ENCODE data around the gene INPP5A.

DNA sequence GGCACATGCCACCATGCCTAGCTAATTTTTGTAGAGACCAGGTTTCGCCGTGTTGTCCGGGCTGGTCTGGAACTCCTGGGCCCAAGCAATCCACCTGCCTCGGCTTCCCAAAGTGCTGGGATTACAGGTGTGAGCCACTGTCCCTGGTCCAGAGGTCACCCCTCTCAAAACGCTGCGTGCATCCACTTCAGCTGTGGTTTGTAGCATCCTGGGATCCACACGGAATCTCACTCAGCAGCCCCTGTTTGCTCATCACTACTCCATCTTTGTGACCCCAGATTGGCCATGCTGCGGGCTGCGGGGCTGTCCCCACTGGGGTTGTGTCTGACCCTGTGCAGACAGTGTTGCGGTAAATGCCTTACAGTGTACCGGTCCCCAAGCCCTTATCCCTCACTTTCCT is 3.5 kb downstream of the INPP5A start:
- TF ChIP-seq, protein P1, sequence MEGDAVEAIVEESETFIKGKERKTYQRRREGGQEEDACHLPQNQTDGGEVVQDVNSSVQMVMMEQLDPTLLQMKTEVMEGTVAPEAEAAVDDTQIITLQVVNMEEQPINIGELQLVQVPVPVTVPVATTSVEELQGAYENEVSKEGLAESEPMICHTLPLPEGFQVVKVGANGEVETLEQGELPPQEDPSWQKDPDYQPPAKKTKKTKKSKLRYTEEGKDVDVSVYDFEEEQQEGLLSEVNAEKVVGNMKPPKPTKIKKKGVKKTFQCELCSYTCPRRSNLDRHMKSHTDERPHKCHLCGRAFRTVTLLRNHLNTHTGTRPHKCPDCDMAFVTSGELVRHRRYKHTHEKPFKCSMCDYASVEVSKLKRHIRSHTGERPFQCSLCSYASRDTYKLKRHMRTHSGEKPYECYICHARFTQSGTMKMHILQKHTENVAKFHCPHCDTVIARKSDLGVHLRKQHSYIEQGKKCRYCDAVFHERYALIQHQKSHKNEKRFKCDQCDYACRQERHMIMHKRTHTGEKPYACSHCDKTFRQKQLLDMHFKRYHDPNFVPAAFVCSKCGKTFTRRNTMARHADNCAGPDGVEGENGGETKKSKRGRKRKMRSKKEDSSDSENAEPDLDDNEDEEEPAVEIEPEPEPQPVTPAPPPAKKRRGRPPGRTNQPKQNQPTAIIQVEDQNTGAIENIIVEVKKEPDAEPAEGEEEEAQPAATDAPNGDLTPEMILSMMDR (IDR thresholded peaks at IDR 0.05), result no peak
- TF ChIP-seq POLR2A (IDR thresholded peaks at IDR 0.05), result no peak
